ENCODE measurements around the gene AREG.

DNA sequence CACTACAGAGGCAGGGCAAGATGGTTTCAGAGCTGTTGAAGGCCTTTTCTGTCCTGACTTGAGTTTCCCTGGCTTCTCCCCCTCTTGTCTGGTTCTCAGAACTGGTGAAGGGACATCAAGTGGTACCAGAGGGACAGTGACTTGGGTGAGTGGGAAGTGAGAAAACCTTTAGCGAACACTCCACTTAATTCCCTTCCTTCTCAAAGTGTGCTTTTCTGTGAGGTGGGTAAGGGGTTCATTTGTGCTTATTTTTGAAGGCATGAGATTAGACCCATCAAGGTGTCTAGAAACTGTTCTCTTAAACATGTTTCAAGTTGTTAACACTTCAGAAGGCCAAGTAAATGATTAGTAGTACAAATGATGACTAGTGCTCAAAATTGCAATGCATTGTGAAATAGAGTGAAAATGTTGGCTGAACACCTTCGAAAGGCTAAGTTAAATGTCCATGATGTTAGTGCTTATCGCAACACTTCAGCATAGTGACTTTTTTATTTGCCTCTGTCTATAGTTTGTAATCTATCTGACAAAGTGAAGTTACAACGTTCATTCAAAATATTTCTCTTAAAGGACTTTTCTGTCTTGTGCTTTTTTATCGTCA is 2.8 kb downstream of the AREG start:
- TF ChIP-seq POLR2A (IDR thresholded peaks at IDR 0.05) = no peak
- TF ChIP-seq, protein P1, sequence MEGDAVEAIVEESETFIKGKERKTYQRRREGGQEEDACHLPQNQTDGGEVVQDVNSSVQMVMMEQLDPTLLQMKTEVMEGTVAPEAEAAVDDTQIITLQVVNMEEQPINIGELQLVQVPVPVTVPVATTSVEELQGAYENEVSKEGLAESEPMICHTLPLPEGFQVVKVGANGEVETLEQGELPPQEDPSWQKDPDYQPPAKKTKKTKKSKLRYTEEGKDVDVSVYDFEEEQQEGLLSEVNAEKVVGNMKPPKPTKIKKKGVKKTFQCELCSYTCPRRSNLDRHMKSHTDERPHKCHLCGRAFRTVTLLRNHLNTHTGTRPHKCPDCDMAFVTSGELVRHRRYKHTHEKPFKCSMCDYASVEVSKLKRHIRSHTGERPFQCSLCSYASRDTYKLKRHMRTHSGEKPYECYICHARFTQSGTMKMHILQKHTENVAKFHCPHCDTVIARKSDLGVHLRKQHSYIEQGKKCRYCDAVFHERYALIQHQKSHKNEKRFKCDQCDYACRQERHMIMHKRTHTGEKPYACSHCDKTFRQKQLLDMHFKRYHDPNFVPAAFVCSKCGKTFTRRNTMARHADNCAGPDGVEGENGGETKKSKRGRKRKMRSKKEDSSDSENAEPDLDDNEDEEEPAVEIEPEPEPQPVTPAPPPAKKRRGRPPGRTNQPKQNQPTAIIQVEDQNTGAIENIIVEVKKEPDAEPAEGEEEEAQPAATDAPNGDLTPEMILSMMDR (IDR thresholded peaks at IDR 0.05) = no peak
